GM04503 (cell line): ENCODE results near the gene CXCL1.

Experiments
- DNase-seq: peaks from one replicate; pipeline ENCODE4 v3.0.0-alpha.2; 2012; ENCODE audit warnings: low read depth

CXCL1 gene

DNA sequence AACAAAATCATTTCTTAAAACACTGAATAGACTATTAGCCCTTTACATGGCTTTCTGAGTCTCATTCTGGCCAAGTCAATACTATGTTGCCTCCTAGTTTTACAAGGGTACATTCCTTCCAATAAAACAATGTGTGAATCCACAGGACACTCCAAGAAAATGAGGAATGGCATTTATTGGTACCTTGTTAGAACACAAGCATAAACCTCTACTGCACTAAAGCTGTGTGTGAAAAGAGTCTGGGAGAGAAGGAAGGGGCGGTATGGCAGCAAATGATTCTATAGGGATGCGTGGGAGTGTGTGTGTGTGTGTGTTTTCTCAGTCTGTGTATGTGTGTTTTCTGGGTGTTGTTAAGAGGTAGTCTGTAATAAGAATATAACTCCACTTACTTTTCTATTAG is 48.9 kb downstream of the CXCL1 start:
- DNase-seq = no peak

DNA sequence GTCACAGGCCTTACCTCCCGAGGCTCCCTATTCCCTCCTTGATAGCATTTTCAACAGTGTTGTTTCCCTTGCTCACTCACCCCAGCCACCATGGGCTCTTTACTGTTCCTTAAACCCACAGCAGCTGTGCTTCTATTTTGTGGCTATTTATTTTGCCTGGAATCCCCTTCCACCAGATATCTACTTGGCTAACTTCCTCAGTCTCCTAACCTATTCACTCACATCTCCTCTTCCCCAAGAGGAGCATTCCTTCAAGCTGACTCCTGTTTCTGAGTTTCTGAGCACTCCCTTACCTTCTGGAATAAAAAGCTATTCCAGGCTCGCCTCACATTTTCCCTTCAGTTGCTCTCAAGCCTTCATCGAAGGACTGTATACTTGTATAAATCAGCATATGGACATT is 50.5 kb downstream of the CXCL1 start:
- DNase-seq = no peak
